ENCODE data around the gene UNC50.
"Not testable (repeated sequence)": the region's sequence is repeated elsewhere in the genome, so short reads cannot be mapped to it uniquely, and the experiment has no call there.

Gene UNC50

GRCh38 chr2:98615481-98615880 lies 7.1 kb downstream of the UNC50 start:
- DNase-seq: no peak

GRCh38 chr2:98617149-98617548 lies 8.8 kb downstream of the UNC50 start:
- DNase-seq: no peak

- DNase-seq: no peak
These were observed 15.3 kb downstream of the UNC50 start for GRCh38 chr2:98623657-98624056.

GRCh38 chr2:98632351-98632750 lies 24.0 kb downstream of the UNC50 start:
- no peak for DNase-seq

GRCh38 chr2:98634406-98635092 lies 26.2 kb downstream of the UNC50 start:
- DNase-seq: no peak

- DNase-seq: no peak
These were observed 29.2 kb downstream of the UNC50 start for GRCh38 chr2:98637401-98638147.

GRCh38 chr2:98643496-98644100 lies 35.2 kb downstream of the UNC50 start:
- DNase-seq: no peak

GRCh38 chr2:98647636-98648035 lies 39.2 kb downstream of the UNC50 start:
- DNase-seq: no peak

- no peak for DNase-seq
These were observed 40.1 kb downstream of the UNC50 start for GRCh38 chr2:98648451-98648850.

GRCh38 chr2:98649135-98649991 lies 41.0 kb downstream of the UNC50 start:
- peak; percentile 83 for DNase-seq

GRCh38 chr2:98649992-98650375 lies 41.6 kb downstream of the UNC50 start:
- no peak for DNase-seq

- DNase-seq: no peak
These were observed 42.6 kb downstream of the UNC50 start for GRCh38 chr2:98650998-98651397.

GRCh38 chr2:98654699-98655495 lies 46.5 kb downstream of the UNC50 start:
- DNase-seq: no peak

- no peak for DNase-seq
These were observed 48.4 kb downstream of the UNC50 start for GRCh38 chr2:98656800-98657199.

- no peak for DNase-seq
These were observed 50.6 kb downstream of the UNC50 start for GRCh38 chr2:98658816-98659490.

GRCh38 chr2:98659491-98659840 lies 51.1 kb downstream of the UNC50 start:
- not testable (repeated sequence) for DNase-seq

- no peak for DNase-seq
These were observed 55.2 kb downstream of the UNC50 start for GRCh38 chr2:98663511-98664090.

GRCh38 chr2:98664323-98664722 lies 55.9 kb downstream of the UNC50 start:
- DNase-seq: no peak

- no peak for DNase-seq
These were observed 57.3 kb downstream of the UNC50 start for GRCh38 chr2:98665677-98666076.
